ENCODE data around the gene ERCC6L2. TPM values are rescaled to one million over a fixed set of nuclear protein-coding genes. Genes with fewer than 3 reads are reported as not detected.

The ERCC6L2 gene
- polyA plus RNA-seq, 4 donors = 42.9 to 48.4 (median 45.4) TPM

DNA sequence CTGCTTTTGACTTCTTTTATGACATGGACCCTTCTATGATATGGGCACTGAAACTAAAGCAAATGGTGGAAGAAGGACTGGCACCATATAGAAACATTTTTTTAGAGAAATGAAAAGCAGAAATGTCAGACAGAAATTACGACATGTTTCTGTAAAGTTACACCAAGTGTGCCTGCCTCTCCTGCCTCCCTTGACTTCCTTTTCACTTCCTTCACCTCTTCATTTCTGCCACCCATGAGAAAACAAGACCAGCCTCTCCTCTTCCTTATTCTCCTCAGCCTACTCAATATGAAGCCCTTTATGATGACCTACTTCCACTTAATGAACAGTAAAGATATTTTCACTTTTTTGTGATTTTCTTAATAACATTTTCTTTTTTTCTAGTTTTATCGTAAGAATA, 44.5 kb downstream of the ERCC6L2 start:
- no peak for DNase-seq (ENCODE audit: low read depth in 4 of 4, low spot score in 2 of 4)

DNA sequence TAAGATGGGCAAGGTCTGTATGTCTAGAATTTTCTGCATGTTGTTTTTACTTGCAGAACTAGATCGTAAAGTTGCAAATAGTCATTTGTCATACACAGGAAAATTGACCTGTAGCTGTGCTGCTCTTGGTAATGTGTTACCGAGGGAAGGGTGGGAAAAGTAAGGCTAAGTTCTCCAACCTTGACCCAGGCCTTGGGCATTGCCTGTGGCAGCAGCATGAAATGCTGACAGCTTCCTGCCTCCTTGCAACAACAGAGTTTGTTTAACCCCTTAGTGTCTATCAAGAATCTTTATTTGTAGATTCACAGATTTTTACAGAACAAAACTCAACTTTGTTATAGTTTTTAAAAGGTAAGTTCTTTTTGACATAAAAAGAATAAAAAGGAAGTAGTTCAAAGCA, 48.3 kb downstream of the ERCC6L2 start:
- DNase-seq (ENCODE audit: low read depth in 4 of 4, low spot score in 2 of 4) = no peak

DNA sequence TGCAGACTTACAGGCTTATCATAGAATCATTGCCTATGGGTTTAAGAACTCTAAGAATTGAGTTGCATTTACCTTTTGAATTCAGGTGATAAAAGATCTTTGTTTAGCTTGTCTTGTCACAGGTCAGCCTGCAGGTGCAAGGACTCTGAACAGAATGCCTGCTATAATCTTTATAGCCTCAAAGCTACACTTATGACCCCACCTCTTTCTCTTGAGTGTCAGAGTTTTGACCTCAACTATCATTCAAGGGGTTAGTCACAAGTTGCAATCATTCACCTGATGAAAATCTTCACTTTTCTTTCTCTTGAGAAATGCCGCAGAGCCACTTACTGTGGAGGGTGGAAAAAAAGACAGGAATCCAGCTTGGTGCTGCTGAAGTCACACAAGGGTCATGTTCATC, 49.5 kb downstream of the ERCC6L2 start:
- DNase-seq (ENCODE audit: low read depth in 4 of 4, low spot score in 2 of 4) = no peak

DNA sequence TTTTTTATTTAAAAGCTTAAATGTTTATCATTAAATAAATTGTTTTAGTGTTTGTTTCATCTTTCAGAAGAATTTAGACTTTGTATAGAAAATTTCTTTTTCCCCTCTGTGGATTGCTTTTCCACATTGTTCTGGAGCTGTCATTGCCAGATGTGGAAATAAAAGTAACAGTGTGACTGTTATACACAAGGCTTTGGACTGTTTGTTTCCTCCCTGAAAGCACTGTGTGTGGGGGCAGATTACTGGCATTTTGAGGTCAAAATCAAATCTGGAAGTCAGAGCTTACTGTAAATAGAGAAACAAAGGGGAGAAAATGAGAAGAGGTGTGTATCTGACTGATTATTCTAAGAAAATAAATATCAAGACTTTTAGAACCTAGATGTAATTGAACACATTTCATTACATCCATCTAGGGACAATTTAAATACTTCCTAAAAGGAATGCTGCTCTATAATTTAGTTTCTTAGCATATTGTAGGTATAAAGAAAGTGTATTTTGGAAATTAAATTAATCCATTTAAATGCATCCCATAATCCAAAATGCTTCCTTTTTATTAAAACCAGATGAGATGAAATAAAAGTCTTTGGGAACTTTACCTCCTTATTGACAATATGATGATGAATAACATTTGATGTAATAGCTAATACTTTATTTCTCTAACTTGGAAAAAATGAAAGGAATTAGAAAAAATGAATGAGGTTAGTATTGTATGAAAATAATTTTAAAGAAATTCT, 51.9 kb downstream of the ERCC6L2 start:
- no peak for DNase-seq (ENCODE audit: low read depth in 4 of 4, low spot score in 2 of 4)

DNA sequence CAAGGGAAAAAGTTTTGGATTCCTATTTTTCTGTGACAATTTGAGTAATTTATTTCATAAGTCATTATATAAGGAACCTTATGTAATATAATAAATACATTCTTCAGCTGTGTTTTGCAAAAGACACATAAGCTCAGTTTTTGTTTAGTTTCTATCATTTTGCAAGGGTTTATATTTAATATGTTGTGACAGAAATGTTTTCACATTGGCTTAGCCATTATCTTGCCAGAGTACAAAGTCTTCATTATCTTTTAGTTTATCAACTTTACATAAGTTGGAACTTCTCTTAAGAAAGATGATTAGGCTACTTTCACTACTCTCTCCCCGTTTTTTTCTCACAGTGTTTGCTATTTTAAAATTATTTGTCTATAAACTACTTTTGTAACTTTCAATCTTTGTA, 54.8 kb downstream of the ERCC6L2 start:
- DNase-seq (ENCODE audit: low read depth in 4 of 4, low spot score in 2 of 4) = no peak

DNA sequence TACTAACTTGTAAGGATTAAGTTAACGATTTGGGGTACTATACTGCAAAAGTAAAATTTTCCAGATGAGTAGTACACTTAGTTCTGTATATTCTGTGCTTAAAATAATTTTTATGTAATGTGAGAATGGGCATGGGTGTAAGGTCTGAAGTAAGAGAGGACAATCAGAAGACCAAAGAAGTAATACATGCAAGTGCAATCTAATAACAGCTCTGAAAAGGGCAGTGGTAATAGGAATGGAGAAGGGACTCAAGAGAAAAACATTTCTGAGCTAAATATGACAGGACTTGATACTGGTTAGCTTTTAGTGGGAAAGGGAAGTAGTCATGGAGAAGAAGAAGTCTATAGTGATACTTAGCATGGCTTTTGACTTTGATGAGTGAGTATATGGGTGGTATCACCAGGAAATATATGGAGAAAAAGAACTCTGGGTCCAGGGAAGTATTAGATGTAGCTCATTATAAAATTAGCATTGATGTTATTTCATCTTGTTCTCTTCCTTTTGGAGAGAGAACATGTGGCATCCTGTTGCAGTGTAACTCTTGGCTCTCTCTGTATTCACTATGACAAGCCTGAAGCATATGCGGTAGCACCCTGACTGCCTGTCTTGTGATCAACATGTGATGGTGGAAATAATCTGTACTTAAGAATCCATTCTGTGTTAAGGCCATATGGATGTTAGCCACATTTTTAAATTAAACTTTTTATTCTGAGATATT, 60.5 kb downstream of the ERCC6L2 start:
- DNase-seq (ENCODE audit: low read depth in 4 of 4, low spot score in 2 of 4) = no peak

DNA sequence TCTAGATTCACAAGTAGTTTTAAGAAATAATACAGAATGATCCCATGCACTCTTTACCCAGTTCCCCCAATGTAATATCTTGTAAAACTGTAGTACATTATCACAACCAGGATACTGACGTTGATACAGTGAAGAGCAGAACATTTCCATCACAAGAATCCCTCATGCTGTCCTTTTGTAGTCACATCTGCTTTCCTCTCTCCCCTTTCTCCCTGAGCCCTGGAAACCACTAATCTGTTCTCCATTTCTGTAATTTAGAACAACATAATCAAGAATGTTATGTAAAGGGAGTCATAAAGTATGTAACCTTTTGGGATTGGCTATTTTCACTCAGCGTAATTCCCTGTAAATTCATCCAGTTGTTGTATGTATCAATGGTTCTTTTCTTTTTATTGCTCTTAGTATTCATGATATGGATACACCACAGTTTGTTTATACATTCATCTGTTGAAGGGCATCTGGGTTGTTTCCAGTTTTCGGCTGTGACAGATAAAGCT, 61.1 kb downstream of the ERCC6L2 start:
- no peak for DNase-seq (ENCODE audit: low read depth in 4 of 4, low spot score in 2 of 4)

DNA sequence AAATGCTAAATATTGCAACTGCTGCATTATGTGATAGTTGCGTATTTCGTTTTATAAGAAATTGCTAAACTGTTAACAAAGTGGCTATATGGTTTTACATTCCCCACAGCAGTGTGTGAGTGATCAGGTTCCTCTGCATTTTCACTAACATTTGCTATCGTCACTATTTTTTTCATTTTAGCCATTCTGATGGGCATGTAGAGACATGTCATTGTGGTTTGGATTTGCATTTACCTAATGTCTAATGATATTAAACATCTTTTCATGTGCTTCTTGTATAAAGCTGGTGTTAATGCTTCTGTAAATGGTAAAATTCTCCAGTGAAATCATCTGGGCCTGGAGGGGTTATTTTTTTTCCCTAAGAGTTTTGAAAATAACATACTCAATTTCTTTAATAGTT, 61.6 kb downstream of the ERCC6L2 start:
- DNase-seq (ENCODE audit: low read depth in 4 of 4, low spot score in 2 of 4) = no peak

DNA sequence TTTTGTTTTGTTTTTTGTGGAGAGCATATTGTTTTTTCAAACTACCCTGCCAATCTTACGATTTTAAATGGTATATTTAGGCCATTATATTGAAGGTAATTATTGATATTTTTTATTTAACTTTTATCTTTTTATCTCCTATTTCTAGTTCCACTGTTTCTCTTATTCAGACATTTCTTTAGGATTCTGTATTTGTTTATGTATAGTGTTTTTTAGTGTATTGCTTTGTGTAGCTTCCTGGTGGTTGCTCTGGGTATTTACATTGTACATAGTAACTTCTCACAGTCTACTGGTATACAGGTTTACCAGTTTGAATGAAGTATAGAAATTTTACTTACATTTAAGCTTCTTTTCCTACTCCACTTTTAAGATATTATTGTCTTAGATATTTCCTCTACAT, 63.2 kb downstream of the ERCC6L2 start:
- DNase-seq (ENCODE audit: low read depth in 4 of 4, low spot score in 2 of 4) = no peak

DNA sequence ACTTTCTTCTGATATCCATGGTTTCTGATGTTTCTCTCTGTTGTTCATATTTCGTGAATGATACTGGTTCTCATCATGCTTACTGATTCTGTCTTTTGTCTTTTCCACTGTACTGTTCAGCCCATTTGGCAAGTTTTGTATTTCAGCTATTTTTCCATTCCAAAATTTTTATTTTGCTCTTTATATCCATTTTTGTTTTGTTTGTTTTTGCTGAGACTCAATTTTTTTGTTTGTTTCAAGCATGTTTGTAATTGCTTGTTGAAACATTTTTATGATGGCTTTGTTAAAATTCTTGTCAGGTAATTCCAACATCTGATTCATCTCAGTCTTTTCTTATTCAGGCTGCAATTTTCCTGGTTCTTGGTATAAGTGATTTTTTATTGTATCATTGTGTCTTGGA, 64.0 kb downstream of the ERCC6L2 start:
- DNase-seq (ENCODE audit: low read depth in 4 of 4, low spot score in 2 of 4) = no peak

DNA sequence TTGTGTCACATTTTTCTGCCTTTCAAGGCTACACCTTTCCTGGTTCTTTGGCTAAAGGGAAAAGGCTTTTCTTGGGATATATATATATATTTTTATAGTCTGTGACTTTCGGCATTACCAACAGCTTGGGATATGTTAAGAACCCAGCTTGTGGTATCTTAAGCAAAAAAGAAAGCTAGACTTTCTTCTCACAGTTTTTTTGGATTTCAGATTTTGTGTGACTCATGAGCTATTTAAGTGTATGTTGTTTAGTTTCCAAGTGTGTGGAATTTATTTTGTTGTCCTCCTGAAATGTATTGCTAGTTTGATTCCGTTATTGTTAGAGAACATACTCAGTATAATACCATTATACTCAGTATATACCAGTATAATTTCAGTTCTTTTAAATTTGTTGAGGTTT, 64.8 kb downstream of the ERCC6L2 start:
- DNase-seq (ENCODE audit: low read depth in 4 of 4, low spot score in 2 of 4) = no peak

DNA sequence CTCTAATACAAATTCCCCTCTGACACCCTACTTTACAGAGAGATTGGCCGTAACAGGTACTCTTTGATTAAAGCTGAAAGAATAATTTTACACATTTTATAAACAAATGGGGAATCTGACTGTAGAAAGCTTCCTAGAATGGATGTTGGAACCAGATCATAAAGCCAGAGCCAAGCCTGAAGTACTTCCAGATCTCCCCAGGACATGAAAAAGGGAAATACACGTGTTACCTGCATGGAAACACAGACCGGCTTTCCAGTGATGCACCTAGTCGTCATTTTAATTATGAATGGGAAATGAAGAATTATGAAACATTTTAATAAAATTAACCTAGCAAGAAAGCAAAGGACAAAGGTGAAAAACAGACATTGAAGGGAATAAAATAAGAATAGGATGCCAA, 66.5 kb downstream of the ERCC6L2 start:
- DNase-seq (ENCODE audit: low read depth in 4 of 4, low spot score in 2 of 4) = no peak

DNA sequence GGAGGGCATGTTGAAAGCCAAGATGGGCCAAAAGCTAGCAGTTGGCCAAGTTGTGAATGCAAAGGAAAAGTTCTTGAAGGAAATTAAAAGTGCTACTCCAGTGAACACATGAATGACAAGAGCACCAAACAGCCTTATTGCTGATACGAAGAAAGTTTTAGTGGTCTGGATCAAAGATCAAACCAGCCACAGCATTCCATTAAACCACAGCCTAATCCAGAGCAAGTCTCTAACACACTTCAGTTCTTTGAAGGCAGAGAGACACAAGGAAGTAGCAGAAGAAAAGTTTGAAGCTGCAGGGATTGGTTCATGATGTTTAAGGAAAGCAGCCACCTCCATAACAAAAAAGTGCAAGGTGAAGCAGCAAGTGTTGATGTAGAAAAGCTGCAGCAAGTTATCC, 71.6 kb downstream of the ERCC6L2 start:
- DNase-seq (ENCODE audit: low read depth in 4 of 4, low spot score in 2 of 4) = no peak

DNA sequence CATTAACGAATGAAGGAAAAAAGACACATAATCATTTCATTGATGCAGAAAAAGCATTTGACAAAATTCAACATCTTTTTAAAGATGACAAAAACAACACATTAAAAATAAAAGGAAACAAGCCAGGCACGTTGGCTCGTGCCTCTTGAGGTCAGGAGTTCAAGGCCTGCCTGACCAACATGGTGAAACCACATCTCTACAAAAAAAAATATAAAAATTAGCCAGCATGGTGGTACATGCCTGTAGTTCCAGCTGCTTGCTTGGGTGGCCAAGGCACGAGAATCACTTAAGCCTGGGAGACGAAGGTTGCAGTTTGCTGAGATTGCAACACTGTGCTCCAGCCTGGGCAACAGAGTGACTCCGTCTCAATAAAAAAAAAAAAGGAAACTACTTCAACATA, 77.0 kb downstream of the ERCC6L2 start:
- no peak for DNase-seq (ENCODE audit: low read depth in 4 of 4, low spot score in 2 of 4)

DNA sequence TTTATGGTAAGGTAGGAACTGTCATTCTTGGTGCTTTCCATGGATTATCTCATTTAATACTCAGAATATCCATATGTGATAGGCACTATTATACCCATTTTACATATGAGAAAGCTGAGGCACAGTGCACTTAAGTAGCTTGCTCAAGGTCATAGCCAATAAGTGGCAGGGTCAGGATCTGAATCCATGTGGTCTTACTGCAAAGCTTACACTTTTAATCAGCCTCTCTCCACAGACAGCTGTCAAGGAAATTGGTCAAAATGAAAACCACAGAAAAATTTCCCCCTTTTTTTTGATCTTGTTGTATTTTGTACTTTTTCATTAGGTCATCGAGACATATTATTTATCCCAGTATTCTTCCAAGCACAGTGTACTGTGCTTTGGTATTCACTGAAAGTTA, 78.5 kb downstream of the ERCC6L2 start:
- DNase-seq (ENCODE audit: low read depth in 4 of 4, low spot score in 2 of 4) = no peak

DNA sequence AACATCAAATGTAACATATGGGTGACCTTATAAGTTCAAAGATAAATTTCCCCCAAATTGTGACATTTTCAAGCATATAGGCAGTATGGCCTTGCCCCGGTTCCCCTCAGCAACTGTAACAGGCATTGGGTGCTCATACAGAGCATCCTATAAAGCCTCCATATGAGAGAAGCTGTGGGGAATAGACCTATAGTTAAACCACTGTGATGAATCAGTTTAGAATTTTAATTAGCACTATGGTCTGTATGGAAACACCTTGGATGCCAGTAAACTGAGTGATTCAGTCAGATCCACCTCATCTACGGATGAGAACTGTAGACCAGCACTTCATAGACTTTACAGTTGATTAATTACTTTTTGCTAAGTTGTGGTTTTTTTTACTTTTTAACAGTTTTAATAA, 79.4 kb downstream of the ERCC6L2 start:
- DNase-seq (ENCODE audit: low read depth in 4 of 4, low spot score in 2 of 4) = no peak

DNA sequence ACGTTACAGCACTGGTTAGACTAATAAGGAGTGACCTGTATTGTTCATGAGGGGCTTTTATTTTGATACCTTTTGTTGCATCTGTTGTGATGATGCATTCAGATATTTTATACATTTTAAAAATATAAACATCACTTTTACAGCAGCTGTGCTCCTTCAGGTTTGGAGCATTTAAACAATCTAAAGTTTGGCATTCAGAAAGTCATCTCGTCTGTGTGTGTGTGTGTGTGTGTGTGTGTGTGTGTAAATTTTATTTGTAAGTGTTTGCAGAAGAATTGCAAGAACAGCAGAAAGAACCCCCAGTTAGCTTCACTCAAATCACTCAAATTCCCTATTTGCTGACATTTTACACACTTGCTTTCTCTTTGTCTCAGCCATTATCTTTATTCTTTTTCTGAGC, 87.4 kb downstream of the ERCC6L2 start:
- peak in 2 of 4 donors; percentile 26 to 28 for DNase-seq (ENCODE audit: low read depth in 4 of 4, low spot score in 2 of 4)

DNA sequence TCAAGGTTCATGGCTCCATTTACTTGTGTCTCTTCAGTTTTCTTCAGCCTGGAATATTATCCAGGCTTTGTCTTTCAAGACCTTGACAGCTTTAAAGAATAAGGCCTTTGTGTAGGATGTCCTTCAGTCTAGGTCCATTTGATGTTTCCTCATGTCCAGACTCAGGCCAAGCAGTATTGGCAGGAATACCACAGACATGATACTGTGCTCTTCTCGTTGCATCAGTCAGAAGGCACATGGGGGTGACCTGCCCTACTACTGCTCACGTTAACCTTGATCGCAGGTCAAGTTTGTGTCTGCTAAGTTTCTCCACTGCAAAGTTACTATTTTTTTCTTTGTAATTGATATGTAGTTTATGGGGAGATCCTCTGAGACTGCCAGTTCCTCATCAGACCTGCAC, 88.2 kb downstream of the ERCC6L2 start:
- DNase-seq (ENCODE audit: low read depth in 4 of 4, low spot score in 2 of 4) = no peak

DNA sequence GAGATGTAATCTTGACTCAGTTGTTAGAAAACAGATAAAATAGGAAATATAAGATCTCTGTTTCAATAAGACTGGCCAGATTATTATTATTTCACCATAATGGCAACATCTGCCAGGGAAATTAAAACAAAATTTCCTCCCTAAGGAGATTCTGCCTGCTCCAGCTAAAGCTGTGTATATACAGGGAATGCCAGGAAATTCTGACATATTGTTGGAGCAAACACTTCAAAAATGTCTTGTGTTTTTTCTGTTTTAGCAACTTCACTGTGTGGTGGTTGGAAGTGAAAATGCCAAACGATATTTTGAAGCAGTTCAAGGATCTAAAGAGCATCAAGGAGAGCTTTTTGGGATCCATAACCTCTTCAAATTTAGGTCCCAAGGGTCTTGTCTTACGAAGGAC, 90.8 kb downstream of the ERCC6L2 start:
- no peak for DNase-seq (ENCODE audit: low read depth in 4 of 4, low spot score in 2 of 4)

DNA sequence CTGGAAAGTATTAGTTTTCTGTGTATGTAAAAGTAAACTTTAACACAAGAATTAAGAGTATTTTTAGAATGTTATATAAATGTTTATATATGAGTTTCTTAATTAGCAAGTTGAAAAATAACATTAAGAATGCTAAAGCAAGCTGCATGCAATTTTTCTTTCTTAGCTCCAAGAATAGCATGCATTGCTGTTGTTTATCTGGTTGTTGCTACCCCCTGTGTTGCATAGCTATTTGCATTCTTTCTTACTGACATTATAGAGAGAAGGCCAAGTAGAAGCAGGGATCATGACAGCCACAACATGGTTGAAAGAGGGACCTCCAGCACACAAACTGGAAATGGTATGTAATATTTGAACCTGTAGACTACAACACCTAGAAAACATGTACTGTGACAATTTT, 94.8 kb downstream of the ERCC6L2 start:
- no peak for DNase-seq (ENCODE audit: low read depth in 4 of 4, low spot score in 2 of 4)

DNA sequence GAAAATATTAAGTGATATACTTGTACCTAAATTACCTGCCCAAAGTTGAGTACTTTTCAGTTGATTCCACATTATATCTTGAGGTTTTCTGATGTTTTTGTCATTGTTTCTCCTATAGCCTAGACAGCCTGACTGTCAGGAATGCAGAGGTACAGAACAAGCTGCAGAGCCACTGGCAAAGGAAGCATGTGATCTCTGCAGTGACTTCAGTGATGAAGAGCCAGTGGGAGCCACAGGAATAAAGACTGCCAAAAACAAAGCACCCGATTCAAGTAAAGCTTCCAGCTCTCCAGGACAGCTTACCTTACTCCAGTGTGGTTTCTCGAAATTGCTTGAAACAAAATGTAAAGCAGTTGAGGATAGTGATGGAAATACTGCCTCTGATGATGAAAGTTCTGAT, 96.3 kb downstream of the ERCC6L2 start:
- no peak for DNase-seq (ENCODE audit: low read depth in 4 of 4, low spot score in 2 of 4)

DNA sequence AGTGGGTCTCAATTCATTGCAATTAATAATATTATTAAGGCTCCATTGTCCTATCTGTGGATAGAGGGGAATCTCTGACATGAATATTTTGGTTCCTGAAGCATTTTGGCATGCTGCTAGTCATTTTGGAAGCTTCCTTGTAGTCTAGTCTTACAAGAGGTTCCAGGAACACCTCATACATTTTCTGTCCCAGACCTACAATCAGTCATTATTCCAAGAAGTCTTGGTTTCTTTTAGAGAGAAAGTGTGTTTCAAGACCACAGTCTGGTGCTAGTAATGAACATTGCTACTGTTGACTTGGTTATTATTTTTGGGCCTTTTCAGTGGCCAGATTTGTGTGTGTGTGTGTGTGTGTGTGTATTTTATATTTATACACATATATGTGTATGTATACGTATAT, 98.9 kb downstream of the ERCC6L2 start:
- no peak for DNase-seq (ENCODE audit: low read depth in 4 of 4, low spot score in 2 of 4)

Data from left renal cortex interstitium (tissue), 4 donors.